Body of pancreas (tissue), 4 donors: ENCODE data around the gene AJAP1.
"Not testable (repeated sequence)": the region's sequence is repeated elsewhere in the genome, so short reads cannot be mapped to it uniquely, and the experiment has no call there.

Experiments
- CTCF ChIP-seq, 7 experiments: fragments of 450-650 bp in 4 of 7; fragments of 200-600 bp in 3 of 7; sonication (generic) in 3 of 7; IDR thresholded peaks; one replicate each; pipeline ENCODE4 v1.5.1; 2016 to 2019; ENCODE audit warnings: antibody characterized with exemption in 7 of 7
- POLR2A ChIP-seq, 3 donors: fragments of 450-650 bp; IDR thresholded peaks; one replicate each; pipeline ENCODE4 v1.6.1; 2016; ENCODE audit warnings: antibody characterized with exemption in 3 of 3, mild to moderate bottlenecking in 2 of 3

- TF ChIP-seq POLR2A, CTCF (IDR thresholded peaks at IDR 0.05): not testable (repeated sequence)
Measured at GRCh38 chr1:4618827-4619226, 35.6 kb upstream of the AJAP1 start.
